Suprapubic skin (tissue), 4 donors: ENCODE data around the gene CNTRL.

Experiments used
- POLR2A ChIP-seq, 2 donors: fragments of 450-650 bp; IDR thresholded peaks; one replicate each; pipeline ENCODE4 v1.6.1; 2017; ENCODE audit warnings: antibody characterized with exemption in 2 of 2, mild to moderate bottlenecking in 2 of 2, moderate library complexity in 2 of 2
- POLR2AphosphoS5 ChIP-seq, 3 donors: sonication (generic); formaldehyde crosslinking; IDR thresholded peaks; one replicate each; pipeline ENCODE4 v1.6.1; 2017; ENCODE audit warnings: antibody characterized with exemption in 3 of 3
- TF ChIP-seq, protein P1 (sequence below), 2 donors: fragments of 200-600 bp in 1 of 2; fragments of 450-650 bp in 1 of 2; sonication (generic) in 1 of 2; IDR thresholded peaks; one replicate each; pipeline ENCODE4 v1.5.1; 2016 to 2019; ENCODE audit warnings: antibody characterized with exemption in 2 of 2, mild to moderate bottlenecking in 1 of 2, moderate library complexity in 1 of 2

DNA sequence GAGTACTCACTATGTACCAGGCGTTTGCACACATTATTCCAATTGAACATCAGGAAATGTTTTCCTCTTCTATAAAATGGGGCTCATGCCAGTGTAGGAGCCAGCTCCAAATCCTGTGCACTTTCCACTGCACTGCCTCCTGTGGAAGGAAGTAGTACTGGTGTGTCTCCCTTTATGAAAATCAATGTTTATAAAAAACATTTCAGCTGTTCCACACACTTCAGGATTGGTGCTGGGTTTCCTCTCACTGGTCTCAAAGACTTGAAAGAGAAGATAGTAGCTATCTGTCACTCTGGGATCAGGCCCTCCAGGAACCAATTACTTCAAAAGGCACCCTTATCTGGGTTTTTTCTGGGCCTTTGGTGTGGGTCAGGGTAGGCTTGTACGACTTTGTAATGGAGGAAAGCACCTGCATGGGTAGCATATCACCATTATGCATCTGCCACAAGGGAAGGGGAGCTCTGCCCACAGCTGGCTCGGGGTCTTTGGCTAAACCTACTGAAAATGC lies 94.4 kb downstream of the CNTRL start:
- TF ChIP-seq POLR2A (IDR thresholded peaks at IDR 0.05) = no peak
- TF ChIP-seq, protein P1, sequence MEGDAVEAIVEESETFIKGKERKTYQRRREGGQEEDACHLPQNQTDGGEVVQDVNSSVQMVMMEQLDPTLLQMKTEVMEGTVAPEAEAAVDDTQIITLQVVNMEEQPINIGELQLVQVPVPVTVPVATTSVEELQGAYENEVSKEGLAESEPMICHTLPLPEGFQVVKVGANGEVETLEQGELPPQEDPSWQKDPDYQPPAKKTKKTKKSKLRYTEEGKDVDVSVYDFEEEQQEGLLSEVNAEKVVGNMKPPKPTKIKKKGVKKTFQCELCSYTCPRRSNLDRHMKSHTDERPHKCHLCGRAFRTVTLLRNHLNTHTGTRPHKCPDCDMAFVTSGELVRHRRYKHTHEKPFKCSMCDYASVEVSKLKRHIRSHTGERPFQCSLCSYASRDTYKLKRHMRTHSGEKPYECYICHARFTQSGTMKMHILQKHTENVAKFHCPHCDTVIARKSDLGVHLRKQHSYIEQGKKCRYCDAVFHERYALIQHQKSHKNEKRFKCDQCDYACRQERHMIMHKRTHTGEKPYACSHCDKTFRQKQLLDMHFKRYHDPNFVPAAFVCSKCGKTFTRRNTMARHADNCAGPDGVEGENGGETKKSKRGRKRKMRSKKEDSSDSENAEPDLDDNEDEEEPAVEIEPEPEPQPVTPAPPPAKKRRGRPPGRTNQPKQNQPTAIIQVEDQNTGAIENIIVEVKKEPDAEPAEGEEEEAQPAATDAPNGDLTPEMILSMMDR (IDR thresholded peaks at IDR 0.05) = peak in 1 of 2 donors; percentile 66
- no peak for TF ChIP-seq POLR2AphosphoS5 (IDR thresholded peaks at IDR 0.05)
